ENCODE measurements around the gene IFT25. TPM values are rescaled to one million over a fixed set of nuclear protein-coding genes. Genes with fewer than 3 reads are reported as not detected.

The IFT25 gene
- total RNA-seq, 2 experiments from 2014 or later = 46.2 to 48.7 TPM

Other genes with a start within 250 kb of the IFT25 start
- not detected for gene GLIS1, start 206.5 kb downstream of the IFT25 start, total RNA-seq
- 10 to 100 TPM; 25.9 to 27.9 TPM for gene NDC1, start 107.4 kb downstream of the IFT25 start, total RNA-seq
- gene YIPF1, start 55.9 kb downstream of the IFT25 start, total RNA-seq = 10 to 100 TPM; 22.2 to 22.4 TPM
- gene DIO1, start 51.5 kb downstream of the IFT25 start, total RNA-seq = not detected
- gene LRRC42, start 651 bp upstream of the IFT25 start, total RNA-seq = 10 to 100 TPM; 19.9 to 21.3 TPM
- not detected for gene LDLRAD1, start 72.5 kb upstream of the IFT25 start, total RNA-seq
- 100 to 1,000 TPM; 140 to 142 TPM for gene TMEM59, start 107.5 kb upstream of the IFT25 start, total RNA-seq
- gene TCEANC2, start 107.9 kb upstream of the IFT25 start, total RNA-seq = 10 to 100 TPM; 13.0 TPM
- not detected for gene CDCP2, start 207.3 kb upstream of the IFT25 start, total RNA-seq